Peyer's patch (tissue), 4 donors: Measurements from ENCODE around the gene USP36. TPM values are rescaled to one million over a fixed set of nuclear protein-coding genes. Genes with fewer than 3 reads are reported as not detected.
"Not testable (repeated sequence)": the region's sequence is repeated elsewhere in the genome, so short reads cannot be mapped to it uniquely, and the experiment has no call there.

Experiments
- DNase-seq, 3 donors: peaks; one replicate each; pipeline ENCODE4 v3.0.0-alpha.2; 2017 to 2019
- H3K27ac ChIP-seq, 4 donors: fragments of 200-600 bp; sonication (generic); one replicate each; pipeline ENCODE4 v1.5.1; 2016 to 2019
- H3K27me3 ChIP-seq, 2 donors: fragments of 200-600 bp; sonication (generic); one replicate each; pipeline ENCODE4 v1.5.1; 2019
- H3K36me3 ChIP-seq, 3 donors: fragments of 200-600 bp; sonication (generic); one replicate each; pipeline ENCODE4 v1.5.1; 2016 to 2019
- H3K4me1 ChIP-seq, 4 donors: fragments of 200-600 bp; sonication (generic); one replicate each; pipeline ENCODE4 v1.5.1; 2016 to 2019
- H3K4me3 ChIP-seq, 4 donors: fragments of 200-600 bp; sonication (generic); 1 replicate in 3 of 4; 2 replicates in 1 of 4; pipeline ENCODE4 v1.5.1; 2016 to 2019; ENCODE audit warnings: mild to moderate bottlenecking in 1 of 4
- H3K9me3 ChIP-seq, 4 donors: fragments of 200-600 bp; sonication (generic); one replicate each; pipeline ENCODE4 v1.5.1; 2016 to 2019; ENCODE audit warnings: mild to moderate bottlenecking in 1 of 4
- CTCF ChIP-seq, 6 experiments: fragments of 450-650 bp in 4 of 6; fragments of 200-600 bp in 2 of 6; sonication (generic) in 1 of 6; IDR thresholded peaks; one replicate each; pipeline ENCODE4 v1.5.1; 2017 to 2019; ENCODE audit warnings: antibody characterized with exemption in 6 of 6, mild to moderate bottlenecking in 3 of 6, moderate library complexity in 1 of 6
- POLR2A ChIP-seq, 2 donors: fragments of 450-650 bp; IDR thresholded peaks; one replicate each; pipeline ENCODE4 v1.5.1; 2017; ENCODE audit warnings: antibody characterized with exemption in 2 of 2, mild to moderate bottlenecking in 2 of 2, moderate library complexity in 2 of 2
- total RNA-seq, 4 donors: library from RNA; depleted of rRNA; stranded (reverse); fragments of >200 nt; gene quantifications; one replicate each; pipeline ENCODE4 v1.1.0, GENCODE V29; 2016

USP36 gene
- total RNA-seq, 4 donors from 2014 or later: 20.7 to 130 (median 59.9) TPM

- Histone ChIP-seq H3K27me3 (no peaks in the 10 kb centered on the region), H3K4me3 (peak overlapping the region in 1 of 4 donors; percentile 23), H3K4me1 (peaks cover 0 to 58% (median 6%) of the 10 kb centered on the region in 4 donors), H3K36me3 (no peaks in the 10 kb centered on the region), H3K9me3 (no peaks in the 10 kb centered on the region), H3K27ac (peak overlapping the region; percentile 61 to 87 (median 72))
- DNase-seq: peak; percentile 49 to 65 (median 64)
- TF ChIP-seq POLR2A (IDR thresholded peaks at IDR 0.05) (no peak), CTCF (IDR thresholded peaks at IDR 0.05) (peak in 1 of 6 experiments; percentile 4)
Measured at GRCh38 chr17:78879635-78880186, 39.1 kb upstream of the USP36 start.

- peak overlapping the region; percentile 61 to 87 (median 72) for H3K27ac ChIP-seq
- H3K4me3 ChIP-seq: peak overlapping the region in 1 of 4 donors; percentile 23
- peaks cover 0 to 51% (median 6%) of the 10 kb centered on the region in 4 donors for H3K4me1 ChIP-seq
- TF ChIP-seq POLR2A (IDR thresholded peaks at IDR 0.05): no peak
- no peak for TF ChIP-seq CTCF (IDR thresholded peaks at IDR 0.05)
- H3K36me3 ChIP-seq: no peaks in the 10 kb centered on the region
- DNase-seq: no peak
- no peaks in the 10 kb centered on the region for H3K9me3 ChIP-seq
- H3K27me3 ChIP-seq: no peaks in the 10 kb centered on the region
Measured at GRCh38 chr17:78878871-78879527, 38.4 kb upstream of the USP36 start.

- H3K4me3 ChIP-seq: no peak overlapping the region
- H3K36me3 ChIP-seq: no peaks in the 10 kb centered on the region
- H3K27ac ChIP-seq: peak overlapping the region in 2 of 4 donors; percentile 25 to 87
- no peaks in the 10 kb centered on the region for H3K9me3 ChIP-seq
- no peaks in the 10 kb centered on the region for H3K27me3 ChIP-seq
- TF ChIP-seq CTCF (IDR thresholded peaks at IDR 0.05): no peak
- TF ChIP-seq POLR2A (IDR thresholded peaks at IDR 0.05): no peak
- DNase-seq: no peak
- peaks cover 0 to 44% (median 4%) of the 10 kb centered on the region in 4 donors for H3K4me1 ChIP-seq
Measured at GRCh38 chr17:78878261-78878660, 37.6 kb upstream of the USP36 start.

- not testable (repeated sequence) for H3K9me3 ChIP-seq, H3K4me3 ChIP-seq, H3K27me3 ChIP-seq, DNase-seq, H3K27ac ChIP-seq
- Histone ChIP-seq H3K36me3 (peaks cover 0 to 10% (median 0%) of the 10 kb centered on the region in 3 donors), H3K4me1 (peaks cover 0 to 32% (median 3%) of the 10 kb centered on the region in 4 donors)
Measured at GRCh38 chr17:78876954-78877517, 36.4 kb upstream of the USP36 start.

GRCh38 chr17:78876094-78876597 lies 35.5 kb upstream of the USP36 start:
- H3K4me1 ChIP-seq: peaks cover 0 to 31% (median 3%) of the 10 kb centered on the region in 4 donors
- peak overlapping the region in 1 of 4 donors; percentile 1 for H3K27ac ChIP-seq
- TF ChIP-seq POLR2A (IDR thresholded peaks at IDR 0.05) (no peak), CTCF (IDR thresholded peaks at IDR 0.05) (no peak)
- no peak overlapping the region for H3K4me3 ChIP-seq
- no peaks in the 10 kb centered on the region for H3K27me3 ChIP-seq
- peaks cover 0 to 16% (median 0%) of the 10 kb centered on the region in 3 donors for H3K36me3 ChIP-seq
- no peak for DNase-seq
- H3K9me3 ChIP-seq: no peaks in the 10 kb centered on the region
